Transverse colon (tissue), 4 donors: ENCODE measurements around the gene DEF6. TPM values are rescaled to one million over a fixed set of nuclear protein-coding genes. Genes with fewer than 3 reads are reported as not detected.

ENCODE experiments used
- DNase-seq: peaks from one replicate; pipeline ENCODE4 v3.0.0-alpha.2; 2019
- H3K27ac ChIP-seq, 4 donors: fragments of 200-600 bp; sonication (generic); 2 replicates each; pipeline ENCODE4 v1.5.1; 2016 to 2018; ENCODE audit warnings: inconsistent platforms in 4 of 4
- H3K27me3 ChIP-seq: fragments of 200-600 bp; sonication (generic); 2 replicates; pipeline ENCODE4 v1.5.1; 2017; ENCODE audit warnings: inconsistent platforms
- H3K36me3 ChIP-seq, 4 donors: fragments of 200-600 bp; sonication (generic); 2 replicates each; pipeline ENCODE4 v1.5.1; 2017 to 2019; ENCODE audit warnings: inconsistent platforms in 4 of 4
- H3K4me1 ChIP-seq, 4 donors: fragments of 200-600 bp; sonication (generic); 2 replicates each; pipeline ENCODE4 v1.5.1; 2017 to 2020; ENCODE audit warnings: inconsistent platforms in 4 of 4
- H3K4me3 ChIP-seq, 4 donors: fragments of 200-600 bp; sonication (generic); 1 replicate in 1 of 4; 2 replicates in 3 of 4; pipeline versions ENCODE4 v1.5.1 to v1.6.1; 2017 to 2019; ENCODE audit warnings: inconsistent platforms in 4 of 4
- H3K9me3 ChIP-seq, 2 donors: fragments of 200-600 bp; sonication (generic); 2 replicates each; pipeline ENCODE4 v1.5.1; 2017 to 2019; ENCODE audit warnings: inconsistent platforms in 2 of 2
- CTCF ChIP-seq, 5 experiments: fragments of 200-600 bp in 3 of 5; fragments of 450-650 bp in 2 of 5; sonication (generic) in 3 of 5; IDR thresholded peaks; 1 replicate in 2 of 5; 2 replicates in 3 of 5; pipeline ENCODE4 v1.5.1; 2016 to 2017; ENCODE audit warnings: antibody characterized with exemption in 5 of 5, inconsistent platforms in 3 of 5, mild to moderate bottlenecking in 2 of 5, moderate library complexity in 1 of 5
- EP300 ChIP-seq: sonication (generic); formaldehyde crosslinking; IDR thresholded peaks from one replicate; pipeline ENCODE4 v1.6.1; 2017; ENCODE audit warnings: antibody characterized with exemption, low read depth
- POLR2A ChIP-seq: fragments of 450-650 bp; IDR thresholded peaks from one replicate; pipeline ENCODE4 v1.6.1; 2016; ENCODE audit warnings: antibody characterized with exemption, mild to moderate bottlenecking, moderate library complexity
- POLR2AphosphoS5 ChIP-seq, 3 donors: sonication (generic); formaldehyde crosslinking; IDR thresholded peaks; one replicate each; pipeline ENCODE4 v1.6.1; 2016; ENCODE audit warnings: antibody characterized with exemption in 3 of 3
- WGBS, 2 donors: methylation state at CpG; one replicate each; pipeline ENCODE4 v1.1.5; 2018; ENCODE audit warnings: low coverage in 1 of 2; 5-methylcytosine and 5-hydroxymethylcytosine counted together
- in situ Hi-C, 4 donors: fragments of 200-750 bp; cut with MboI; loops; one replicate each; pipeline versions ENCODE4 v1.15.0 to v1.15.1; 2017; ENCODE audit warnings: low sequenced_read_pairs in 3 of 4, low pct_ligation_motif_present in 1 of 4, low pct_unique_long_range_greater_than_20kb in 1 of 4
- intact Hi-C: fragments of 100-400 bp; cut with DNase I; formaldehyde crosslinking; loops from one replicate; pipeline ENCODE4 v1.15.1; 2023; ENCODE audit warnings: low total_unique reads
- total RNA-seq, 4 donors: library from RNA; depleted of rRNA; stranded (reverse); fragments of >200 nt; gene quantifications; one replicate each; pipeline ENCODE4 v1.1.0, GENCODE V29; 2016

Gene DEF6
- total RNA-seq, 4 donors from 2014 or later = 2.6 to 24.5 (median 6.8) TPM

- TF ChIP-seq CTCF (IDR thresholded peaks at IDR 0.05) (no peak), EP300 (no peak), POLR2A (no peak), POLR2AphosphoS5 (IDR thresholded peaks at IDR 0.05) (no peak)
These were observed 45.6 kb downstream of the DEF6 start for GRCh38 chr6:35343092-35343834.

GRCh38 chr6:35343835-35344550 is 46.4 kb downstream of the DEF6 start:
- WGBS, 2 donors = 62 to 70% methylated on average over 4 to 6 of the region's 6 CpGs
- H3K4me1 ChIP-seq = peaks cover 4 to 38% (median 13%) of the 10 kb centered on the region in 4 donors
- peak overlapping the region in 3 of 4 donors; percentile 93 to 99 (median 94) for H3K4me3 ChIP-seq
- DNase-seq = no peak
- intact Hi-C loops (loop anchor here (5.0 kb wide), 1 partner anchor 108 kb away; the partner anchor contains the start of gene FANCE), in situ Hi-C loops (loop anchor here in 3 of 4 donors (5.0 to 25.0 kb wide), 3 partner anchors 101 to 393 kb away; partner anchors contain the start of genes ARMC12 (in 1 of the 3) and FANCE (in 1 of the 3))
- TF ChIP-seq EP300 (no peak), POLR2AphosphoS5 (IDR thresholded peaks at IDR 0.05) (no peak), CTCF (IDR thresholded peaks at IDR 0.05) (no peak), POLR2A (no peak)
- no peaks in the 10 kb centered on the region for H3K27me3 ChIP-seq
- no peaks in the 10 kb centered on the region for H3K9me3 ChIP-seq
- peak overlapping the region; percentile 88 to 96 (median 90) for H3K27ac ChIP-seq
- H3K36me3 ChIP-seq = peaks cover 0 to 14% (median 0%) of the 10 kb centered on the region in 4 donors

More at GRCh38 chr6:35343092-35343834, 45.6 kb downstream of the DEF6 start:
- intact Hi-C loops = loop anchor here (5.0 kb wide), 1 partner anchor 109 kb away; the partner anchor contains the start of gene FANCE
- Histone ChIP-seq H3K36me3 (peaks cover 0 to 8% (median 0%) of the 10 kb centered on the region in 4 donors), H3K27ac (peak overlapping the region; percentile 88 to 96 (median 90)), H3K27me3 (no peaks in the 10 kb centered on the region), H3K4me1 (peaks cover 4 to 33% (median 13%) of the 10 kb centered on the region in 4 donors), H3K9me3 (no peaks in the 10 kb centered on the region), H3K4me3 (peak overlapping the region; percentile 80 to 99 (median 94))
- WGBS, 2 donors = 16% methylated on average over 5 to 13 of the region's 13 CpGs
- peak; percentile 47 for DNase-seq
- in situ Hi-C loops = loop anchor here in 3 of 4 donors (5.0 to 25.0 kb wide), 3 partner anchors 102 to 394 kb away; partner anchors contain the start of genes ARMC12 (in 1 of the 3) and FANCE (in 1 of the 3)

DNA sequence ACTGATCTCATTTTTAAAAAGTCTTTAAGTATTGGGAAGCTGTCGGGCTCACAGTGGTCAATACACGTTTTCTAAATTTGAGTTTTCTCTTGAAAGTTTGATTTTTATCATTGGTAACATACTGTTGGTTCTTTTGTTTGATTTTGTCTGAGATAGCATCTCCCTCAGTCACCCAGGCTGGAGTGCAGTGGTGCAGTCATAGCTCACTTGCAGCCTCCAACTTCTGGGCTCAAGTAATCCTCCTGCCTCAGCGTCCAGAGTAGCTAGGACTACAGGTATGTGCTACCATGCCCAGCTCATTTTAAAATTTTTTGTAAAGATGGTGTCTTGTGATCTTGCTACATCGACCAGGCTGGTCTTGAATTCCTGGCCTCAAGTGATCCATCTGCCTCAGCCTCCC is 53.8 kb downstream of the DEF6 start:
- peaks cover 0 to 49% (median 8%) of the 10 kb centered on the region in 4 donors for H3K36me3 ChIP-seq

More for the DNA sequence above, 53.8 kb downstream of the DEF6 start:
- in situ Hi-C loops = no loop called here
- intact Hi-C loops = loop anchor here (10.0 kb wide), 1 partner anchor 63 kb away; no protein-coding TSS in a partner anchor
- TF ChIP-seq EP300 = no peak
- TF ChIP-seq POLR2AphosphoS5 (IDR thresholded peaks at IDR 0.05) = no peak
- no peak for TF ChIP-seq POLR2A
- TF ChIP-seq CTCF (IDR thresholded peaks at IDR 0.05) = no peak
- no peaks in the 10 kb centered on the region for H3K9me3 ChIP-seq
- H3K27me3 ChIP-seq = no peaks in the 10 kb centered on the region
- DNase-seq = no peak
- no peak overlapping the region for H3K4me3 ChIP-seq
- H3K27ac ChIP-seq = no peak overlapping the region
- H3K4me1 ChIP-seq = peaks cover 0 to 8% (median 0%) of the 10 kb centered on the region in 4 donors
- whole genome bisulfite sequencing, 2 donors = 90 to 98% methylated on average over 3 to 4 of the region's 4 CpGs
